Ishikawa (cell line): ENCODE measurements around the gene SIGLEC11.

Source experiments
- CEBPB ChIP-seq: IDR thresholded peaks from 2 replicates; pipeline ENCODE4 v1.6.1; 2012
- CREB1 ChIP-seq: IDR thresholded peaks from 2 replicates; pipeline ENCODE4 v1.6.1; 2012; ENCODE audit warnings: low read depth
- EP300 ChIP-seq: IDR thresholded peaks from 2 replicates; pipeline ENCODE4 v1.6.1; 2012; ENCODE audit warnings: borderline replicate concordance
- FOXM1 ChIP-seq: IDR thresholded peaks from 2 replicates; pipeline ENCODE4 v1.6.1; 2012; ENCODE audit warnings: low read depth, borderline replicate concordance
- MAX ChIP-seq: IDR thresholded peaks from 2 replicates; pipeline ENCODE4 v1.6.1; 2012
- NFIC ChIP-seq: IDR thresholded peaks from 2 replicates; pipeline ENCODE4 v1.6.1; 2012
- RAD21 ChIP-seq: IDR thresholded peaks from 2 replicates; pipeline ENCODE4 v1.6.1; 2012; ENCODE audit warnings: low read depth
- REST ChIP-seq: IDR thresholded peaks from 2 replicates; pipeline ENCODE4 v1.6.1; 2012; ENCODE audit warnings: low read depth, mild to moderate bottlenecking
- TAF1 ChIP-seq: IDR thresholded peaks from 2 replicates; pipeline ENCODE4 v1.6.1; 2012; ENCODE audit warnings: low read depth, mild to moderate bottlenecking
- TCF12 ChIP-seq: IDR thresholded peaks from 2 replicates; pipeline ENCODE4 v1.6.1; 2012; ENCODE audit warnings: low read depth
- TEAD4 ChIP-seq: IDR thresholded peaks from 2 replicates; pipeline ENCODE4 v1.6.1; 2012
- USF1 ChIP-seq: IDR thresholded peaks from 2 replicates; pipeline ENCODE4 v1.6.1; 2012
- YY1 ChIP-seq: IDR thresholded peaks from 2 replicates; pipeline ENCODE4 v1.6.1; 2012; ENCODE audit warnings: low read depth
- ZBTB7A ChIP-seq: IDR thresholded peaks from 2 replicates; pipeline ENCODE4 v1.6.1; 2012; ENCODE audit warnings: low read depth

- no peak for TF ChIP-seq YY1
- TF ChIP-seq MAX, result no peak
- TF ChIP-seq REST, result no peak
- TF ChIP-seq RAD21, result no peak
- TF ChIP-seq TCF12, result no peak
- no peak for TF ChIP-seq EP300
- no peak for TF ChIP-seq CEBPB
- TF ChIP-seq FOXM1, result no peak
- no peak for TF ChIP-seq TAF1
- TF ChIP-seq TEAD4, result no peak
- TF ChIP-seq ZBTB7A, result no peak
- no peak for TF ChIP-seq USF1
- no peak for TF ChIP-seq CREB1
- no peak for TF ChIP-seq NFIC
Observed at GRCh38 chr19:49953416-49953815, 7.6 kb downstream of the SIGLEC11 start.
